Posterior cingulate gyrus (tissue), 11 donors: Measurements from ENCODE around the gene PDGFC.
"Not testable (repeated sequence)": the region's sequence is repeated elsewhere in the genome, so short reads cannot be mapped to it uniquely, and the experiment has no call there.

ENCODE experiments used
- DNase-seq, 10 donors: peaks; one replicate each; pipeline versions ENCODE4 v3.0.0 to v3.0.0-alpha.2; 2020 to 2021; ENCODE audit warnings: mixed read lengths in 3 of 10
- intact Hi-C: fragments of 100-400 bp; cut with DNase I; formaldehyde crosslinking; loops from one replicate; pipeline ENCODE4 v1.15.1; 2023

The PDGFC gene

DNA sequence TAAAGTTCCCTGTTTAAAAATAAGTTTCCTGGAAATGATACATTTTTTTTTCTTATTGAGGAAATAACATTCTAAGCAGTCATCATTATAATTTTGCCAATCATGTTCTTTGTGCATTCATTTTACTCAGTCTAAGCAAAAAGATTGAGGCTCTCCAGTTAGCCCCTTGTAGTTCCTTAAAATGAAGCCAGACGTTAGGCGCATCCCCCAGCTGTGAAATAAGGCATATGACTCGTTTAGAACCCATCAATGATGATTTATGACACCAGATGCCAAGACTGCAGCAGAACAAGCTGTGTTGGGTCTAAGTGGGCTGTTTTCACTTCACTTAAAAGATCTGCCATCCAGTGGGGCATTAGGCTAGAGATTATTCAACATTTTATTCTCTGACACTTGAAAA, 17.0 kb downstream of the PDGFC start:
- intact Hi-C loops = no loop called here
- DNase-seq = no peak

DNA sequence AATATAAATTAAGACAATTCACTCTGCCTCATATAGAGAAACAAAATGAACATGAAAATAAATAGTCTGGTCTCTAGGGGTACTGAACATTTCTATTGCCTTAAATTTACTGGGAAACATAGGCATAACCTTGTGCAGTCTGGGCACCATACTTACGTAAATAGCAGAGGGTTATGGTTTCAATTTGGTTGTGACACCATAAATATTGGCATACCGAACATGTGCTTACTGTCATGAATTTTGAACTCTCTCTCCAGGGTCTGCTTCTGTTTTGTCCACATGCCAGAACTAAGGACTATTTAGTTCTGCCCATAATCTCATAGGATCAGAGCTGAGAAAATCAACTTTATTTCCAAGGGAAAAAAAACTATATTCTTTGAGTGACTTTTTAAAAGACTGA, 17.6 kb downstream of the PDGFC start:
- no peak for DNase-seq
- intact Hi-C loops = no loop called here

DNA sequence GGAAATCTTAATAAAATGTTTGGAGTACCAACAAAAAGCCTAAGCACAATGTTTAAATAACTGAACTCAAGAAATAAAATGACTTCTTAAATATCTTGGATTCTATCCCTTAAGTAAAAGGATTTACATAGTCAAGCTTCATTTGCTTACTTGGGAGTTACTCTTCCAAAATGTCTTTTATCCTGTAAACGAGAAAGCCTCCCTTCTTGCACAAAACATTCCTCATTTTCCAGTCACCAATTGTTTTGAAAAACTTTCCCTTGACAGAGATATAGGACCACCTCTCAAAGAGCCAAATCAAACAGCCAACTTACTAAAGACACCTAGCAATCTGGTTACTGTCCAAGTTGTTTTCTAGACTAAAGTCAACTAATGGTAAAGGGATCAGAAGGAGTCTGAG, 18.6 kb downstream of the PDGFC start:
- intact Hi-C loops = no loop called here
- DNase-seq = no peak

DNA sequence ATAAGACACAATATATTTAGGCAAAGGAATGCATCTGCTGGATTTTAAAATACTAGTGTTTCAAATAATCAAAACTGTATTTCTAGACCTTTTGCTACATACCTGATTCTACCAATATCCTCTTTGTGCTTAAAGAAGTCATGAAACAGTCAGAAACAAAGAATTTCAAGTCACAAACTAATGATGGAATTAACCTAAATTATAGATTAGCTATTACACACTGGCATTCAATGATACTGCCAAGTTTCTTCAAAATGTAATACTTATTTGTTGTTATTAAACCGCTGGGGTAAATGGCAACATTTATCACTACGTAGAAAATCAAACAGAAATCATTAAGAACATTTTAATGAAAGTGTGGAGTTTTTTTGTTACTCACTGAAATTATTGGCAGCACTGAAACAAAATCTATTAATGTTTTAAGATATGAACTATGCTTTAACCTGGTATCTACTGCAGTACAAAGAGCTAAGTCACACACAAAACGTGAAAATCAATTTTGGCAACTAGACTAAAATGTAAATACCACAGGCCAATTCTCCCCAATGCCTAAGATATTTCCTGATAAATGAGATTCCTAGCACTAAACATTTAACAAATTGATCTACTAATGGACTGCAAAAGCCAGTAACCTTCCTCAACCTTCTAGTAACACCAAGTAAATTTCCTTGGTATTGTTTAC, 19.4 kb downstream of the PDGFC start:
- no peak for DNase-seq
- intact Hi-C loops = no loop called here

DNA sequence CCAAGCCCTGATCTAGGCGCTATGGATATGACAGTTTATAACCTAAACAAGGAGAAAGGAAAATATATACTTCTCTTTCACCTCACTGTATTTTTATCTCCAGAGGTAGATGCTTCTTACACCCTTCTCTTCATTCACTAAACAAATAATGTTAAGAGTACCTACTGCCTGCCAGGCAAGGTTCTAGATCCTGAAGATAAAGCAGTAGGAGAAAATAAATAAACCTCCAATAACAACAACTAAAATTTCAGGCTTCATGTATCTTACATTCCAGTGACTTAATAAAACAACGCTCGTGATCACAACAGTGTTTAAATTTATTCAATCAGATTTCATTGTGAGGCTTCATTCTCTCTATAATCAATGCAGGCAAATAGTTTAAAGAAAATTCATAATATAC, 20.7 kb downstream of the PDGFC start:
- no peak for DNase-seq
- intact Hi-C loops = no loop called here

DNA sequence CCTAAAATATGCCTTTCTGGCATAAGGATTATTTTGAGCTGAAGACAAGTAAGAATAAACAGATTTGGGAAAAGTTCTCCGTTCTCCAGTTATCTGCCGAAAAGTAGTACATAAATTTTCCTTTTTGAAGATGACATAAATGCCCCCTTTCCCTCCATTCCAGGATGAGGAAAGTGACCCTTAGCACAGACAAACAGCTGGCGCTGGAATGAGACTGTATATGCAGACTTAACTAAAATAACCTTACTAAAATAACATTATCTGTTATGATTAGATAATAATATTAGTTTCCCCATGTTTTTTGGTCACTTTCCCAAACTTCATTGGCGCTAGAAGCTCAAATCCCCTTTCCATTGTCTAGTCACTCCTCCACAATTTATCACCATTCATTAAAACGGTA, 21.5 kb downstream of the PDGFC start:
- DNase-seq = no peak
- intact Hi-C loops = no loop called here

DNA sequence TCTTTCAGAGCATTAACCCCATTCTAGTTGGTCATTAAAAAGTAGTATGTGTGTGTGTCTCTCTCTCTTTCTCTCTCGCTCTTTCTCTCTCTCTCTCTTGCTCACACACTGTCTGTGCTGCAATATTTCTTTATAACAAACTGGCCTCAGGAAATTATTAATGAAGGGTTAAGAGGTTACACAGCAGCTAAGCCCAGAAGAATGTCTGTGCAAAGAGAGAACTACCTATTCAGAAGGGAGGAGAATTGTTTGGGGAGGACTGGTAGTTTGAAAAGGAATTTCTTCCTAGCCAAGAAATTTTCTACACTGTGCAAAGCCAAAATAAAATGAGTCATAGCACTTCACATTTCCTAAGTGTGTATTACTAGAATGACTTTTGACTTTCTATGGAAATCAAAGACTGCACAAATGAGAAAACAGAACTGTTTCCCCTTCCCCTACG, 22.2 kb downstream of the PDGFC start:
- DNase-seq = no peak
- intact Hi-C loops = no loop called here

DNA sequence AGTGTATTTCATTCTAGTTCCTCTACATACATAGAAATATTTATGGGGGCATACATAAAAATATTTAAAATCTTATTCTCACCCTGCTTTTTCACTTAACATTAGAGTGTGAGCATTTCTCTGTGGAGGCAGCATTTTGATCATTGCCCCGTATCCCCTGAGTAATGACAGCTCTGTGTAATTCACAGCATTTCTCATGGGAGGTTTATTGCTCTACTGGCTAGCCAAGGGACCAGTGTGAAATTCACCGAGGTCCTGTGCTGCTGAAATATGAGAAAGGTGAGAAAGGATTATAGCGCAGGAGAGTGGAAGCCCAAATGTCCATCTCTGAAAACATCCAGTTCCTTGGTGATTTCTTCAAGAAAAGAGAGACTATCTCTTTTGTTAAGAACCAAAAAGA, 22.9 kb downstream of the PDGFC start:
- intact Hi-C loops = no loop called here
- DNase-seq = no peak

DNA sequence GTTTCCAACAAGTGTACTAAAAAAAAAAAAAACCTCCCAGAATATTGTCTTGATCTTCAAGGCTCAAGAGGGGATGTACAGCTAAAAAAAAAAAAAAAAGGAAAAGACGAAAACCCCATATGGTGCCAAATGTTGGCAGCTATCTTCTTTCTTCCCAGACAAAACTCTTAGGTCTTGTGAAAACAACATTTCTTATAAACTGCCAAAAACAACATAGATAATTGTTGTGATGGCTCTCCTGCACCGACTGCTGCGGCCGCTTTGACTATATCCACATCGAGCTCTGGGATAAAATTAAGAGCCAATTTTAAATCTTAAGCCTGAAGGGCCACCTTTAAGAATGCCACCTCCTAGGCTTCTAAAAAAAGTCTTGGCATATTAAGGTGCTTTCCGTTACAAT, 23.5 kb downstream of the PDGFC start:
- intact Hi-C loops = no loop called here
- no peak for DNase-seq

DNA sequence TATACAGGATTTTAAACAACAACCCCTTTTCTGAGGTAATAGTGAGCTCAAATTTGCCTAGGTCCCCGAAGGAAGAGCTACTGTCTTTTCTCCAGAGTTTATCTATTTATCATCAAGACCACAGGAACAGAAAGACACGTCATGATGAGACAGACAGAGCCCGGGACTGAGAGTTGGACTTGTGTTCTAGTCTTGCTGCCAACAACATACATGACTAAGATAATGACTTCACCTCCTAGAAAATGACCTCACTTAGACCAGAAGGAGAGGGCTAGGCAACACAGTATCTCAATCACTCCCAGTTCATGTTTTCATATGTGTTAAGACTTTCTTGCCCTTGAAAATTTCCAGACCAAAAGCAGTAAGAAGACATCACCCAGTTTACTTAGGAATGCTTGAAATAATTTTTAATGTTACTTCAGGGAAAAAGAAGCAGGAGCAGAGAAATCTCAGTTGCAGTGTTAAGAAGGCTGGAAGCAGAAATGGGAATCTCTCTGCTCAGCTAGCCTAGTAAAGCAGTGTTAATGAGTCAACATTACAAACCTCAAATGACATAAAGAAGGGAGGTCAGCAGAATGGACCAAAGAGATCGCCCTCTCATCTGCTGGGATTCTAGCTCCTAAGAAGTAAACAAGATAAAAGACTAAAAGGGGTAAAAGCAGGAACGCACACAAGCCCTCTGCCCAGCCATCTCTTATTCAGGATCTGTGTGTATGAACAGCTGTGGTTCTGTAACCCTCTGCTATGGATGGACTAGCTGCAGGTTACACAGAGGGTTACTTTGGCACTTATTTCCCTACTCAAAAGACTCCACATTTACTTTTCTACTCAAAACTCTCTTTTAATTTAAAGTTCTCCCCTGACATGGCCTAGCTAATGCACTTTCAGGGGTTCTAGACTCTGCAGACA, 24.8 kb downstream of the PDGFC start:
- intact Hi-C loops = no loop called here
- no peak for DNase-seq

DNA sequence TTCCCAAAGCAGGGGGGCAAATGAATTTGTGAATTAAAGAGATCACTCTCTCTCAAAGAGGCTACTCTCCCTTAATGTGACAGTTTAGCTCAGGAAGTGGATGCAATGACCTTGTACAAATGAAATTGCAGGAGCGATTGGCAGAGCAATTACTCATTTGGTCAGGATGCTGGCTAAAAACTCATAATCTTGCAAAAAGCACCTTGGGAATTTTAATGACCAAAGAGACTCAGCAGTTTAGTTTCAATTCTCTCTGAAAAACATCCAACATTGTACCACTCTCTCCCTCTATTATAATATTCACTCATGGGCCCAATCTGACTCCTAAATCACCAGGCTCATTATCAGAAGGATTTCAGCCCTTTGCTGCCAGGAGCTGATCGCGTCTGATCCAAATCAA, 26.1 kb downstream of the PDGFC start:
- intact Hi-C loops = no loop called here
- DNase-seq = no peak

DNA sequence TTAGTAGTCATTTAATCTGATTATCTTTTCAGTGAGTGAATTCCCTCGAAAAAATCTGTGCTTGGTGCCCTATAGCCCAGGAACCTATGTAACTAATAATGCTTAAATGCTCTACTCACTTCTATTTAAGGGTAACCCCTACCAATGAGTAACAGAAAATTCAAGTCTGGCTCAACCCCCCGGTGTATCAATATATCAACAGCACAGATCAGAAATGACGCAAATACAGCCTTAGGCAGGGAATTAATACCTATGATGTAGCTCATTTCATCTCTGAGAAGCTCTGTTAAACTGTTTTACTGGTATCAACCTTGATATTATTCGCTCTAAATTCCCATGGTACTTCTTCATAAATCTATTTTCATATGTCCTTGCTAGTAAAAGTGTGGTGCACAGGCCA, 28.6 kb downstream of the PDGFC start:
- no peak for DNase-seq
- intact Hi-C loops = no loop called here

DNA sequence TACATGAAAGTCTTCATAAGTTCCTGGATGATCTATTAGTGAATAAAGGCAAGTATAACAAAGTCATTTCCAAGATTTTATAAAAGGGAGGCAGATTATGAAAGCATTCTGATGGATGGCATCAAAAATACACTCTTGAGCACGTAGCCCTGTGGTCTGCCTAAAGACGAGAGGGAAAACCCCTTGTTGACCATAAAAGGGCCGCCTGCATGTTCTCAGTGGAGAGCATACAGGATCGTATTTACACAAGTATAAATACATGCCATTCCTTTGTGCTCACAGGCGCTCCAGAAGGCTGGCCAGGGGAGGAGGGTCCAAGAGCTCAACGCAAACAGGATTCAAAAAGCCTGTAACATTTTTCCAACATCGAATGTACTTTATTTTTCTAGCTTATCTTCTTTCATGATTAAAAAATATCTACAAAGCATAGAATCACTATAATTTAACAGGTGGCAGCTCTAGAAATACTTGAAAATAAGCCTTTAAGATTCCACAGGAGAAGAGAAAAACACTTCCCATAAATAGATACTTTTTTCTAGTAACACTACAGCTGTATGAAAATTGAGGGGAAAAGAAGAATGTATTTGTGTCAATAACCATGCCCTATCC, 29.6 kb downstream of the PDGFC start:
- intact Hi-C loops = no loop called here

DNA sequence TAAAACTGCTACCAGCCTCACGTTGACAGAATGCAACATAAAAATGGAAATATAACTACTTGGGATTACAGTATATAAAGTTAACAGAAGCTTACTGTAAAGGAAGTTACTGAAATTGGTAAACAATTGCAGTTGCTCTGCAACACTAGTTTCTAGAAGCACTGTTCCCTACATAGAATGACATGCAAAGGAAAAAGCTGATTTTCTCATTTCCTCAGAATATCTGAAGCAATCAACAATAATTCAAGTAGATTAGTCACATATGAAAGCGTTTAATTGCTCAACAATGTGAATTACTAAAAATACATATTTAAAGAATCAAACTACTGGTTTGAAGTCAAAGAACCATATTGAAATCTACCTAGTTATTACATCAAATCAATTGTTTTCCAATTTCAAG, 31.8 kb downstream of the PDGFC start:
- intact Hi-C loops = no loop called here

More for the DNA sequence above, 29.6 kb downstream of the PDGFC start:
- DNase-seq = peak in 2 of 10 donors; percentile 73 to 74

DNA sequence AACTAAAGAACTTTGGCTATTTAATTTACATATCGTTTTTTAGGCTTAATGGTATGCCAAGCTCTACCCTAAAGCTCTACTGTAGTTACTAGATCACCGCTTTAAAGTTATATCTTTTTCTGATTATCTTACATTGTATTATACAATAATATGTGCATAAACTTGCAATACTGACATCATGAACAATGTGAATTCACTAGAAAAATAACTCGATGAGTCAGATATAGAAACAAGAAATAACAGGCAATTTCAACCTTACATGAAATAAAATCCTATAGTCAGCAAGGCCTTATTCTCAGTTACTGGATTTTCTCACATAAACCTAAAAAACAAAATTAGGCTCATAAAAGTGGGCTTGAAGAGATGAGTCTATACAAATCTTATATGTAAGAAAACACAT, 32.5 kb downstream of the PDGFC start:
- intact Hi-C loops = no loop called here
- no peak for DNase-seq

More for the DNA sequence above, 31.8 kb downstream of the PDGFC start:
- no peak for DNase-seq

DNA sequence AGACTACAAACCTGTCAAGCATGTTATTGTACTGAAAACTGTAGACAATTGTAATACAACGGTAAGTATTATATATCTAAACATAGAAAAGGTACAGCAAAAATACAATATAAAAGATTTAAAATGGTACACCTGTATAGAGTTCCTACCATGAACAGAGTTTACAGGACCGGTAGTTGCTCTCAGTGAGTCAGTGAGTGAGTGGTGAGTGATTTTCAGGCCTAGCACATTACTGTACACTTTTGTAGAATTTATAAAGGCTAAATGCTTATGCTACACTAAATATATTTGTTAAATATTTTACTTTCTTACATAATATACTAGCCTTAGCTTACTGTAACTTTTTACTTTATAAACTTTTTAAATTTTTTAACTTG, 37.4 kb downstream of the PDGFC start:
- intact Hi-C loops = no loop called here
- DNase-seq = no peak

DNA sequence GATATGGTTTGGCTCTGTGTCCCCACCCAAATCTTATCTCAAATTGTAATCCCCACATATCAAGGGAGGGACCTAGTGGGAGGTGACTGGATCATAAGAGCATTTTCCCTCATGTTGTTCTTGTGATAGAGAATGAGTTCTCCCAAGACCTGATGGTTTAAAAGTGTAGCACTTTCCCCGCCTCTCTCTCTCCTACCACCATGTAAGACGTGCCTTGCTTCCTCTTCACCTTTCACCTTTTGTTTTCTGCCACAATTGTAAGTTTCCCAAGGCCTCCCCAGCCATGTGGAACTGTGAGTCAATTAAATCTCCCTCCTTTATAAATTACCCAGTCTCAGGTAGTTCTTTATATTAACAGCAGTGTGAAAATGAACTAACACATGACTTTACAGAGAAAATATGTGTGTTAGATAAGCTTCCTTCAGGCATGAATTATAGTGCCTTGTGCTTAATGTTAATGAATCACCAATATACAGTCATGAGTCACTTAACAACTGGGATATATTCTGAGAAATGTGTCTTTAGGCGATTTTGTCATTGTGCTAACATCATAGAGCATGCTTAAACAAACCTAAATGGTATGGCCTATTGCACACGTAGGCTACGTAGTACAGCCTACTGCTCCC, 37.9 kb downstream of the PDGFC start:
- DNase-seq = no peak
- intact Hi-C loops = no loop called here

DNA sequence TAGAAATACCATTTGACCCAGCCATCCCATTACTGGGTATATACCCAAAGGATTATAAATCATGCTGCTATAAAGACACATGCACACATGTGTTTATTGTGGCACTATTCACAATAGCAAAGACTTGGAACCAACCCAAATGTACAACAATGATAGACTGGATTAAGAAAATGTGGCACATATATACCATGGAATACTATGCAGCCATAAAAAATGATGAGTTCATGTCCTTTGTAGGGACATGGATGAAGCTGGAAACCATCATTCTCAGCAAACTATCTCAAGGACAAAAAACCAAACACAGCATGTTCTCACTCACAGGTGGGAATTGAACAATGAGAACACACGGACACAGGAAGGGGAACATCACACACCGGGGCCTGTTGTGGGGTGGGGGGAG, 39.2 kb downstream of the PDGFC start:
- intact Hi-C loops, DNase-seq: not testable (repeated sequence)

DNA sequence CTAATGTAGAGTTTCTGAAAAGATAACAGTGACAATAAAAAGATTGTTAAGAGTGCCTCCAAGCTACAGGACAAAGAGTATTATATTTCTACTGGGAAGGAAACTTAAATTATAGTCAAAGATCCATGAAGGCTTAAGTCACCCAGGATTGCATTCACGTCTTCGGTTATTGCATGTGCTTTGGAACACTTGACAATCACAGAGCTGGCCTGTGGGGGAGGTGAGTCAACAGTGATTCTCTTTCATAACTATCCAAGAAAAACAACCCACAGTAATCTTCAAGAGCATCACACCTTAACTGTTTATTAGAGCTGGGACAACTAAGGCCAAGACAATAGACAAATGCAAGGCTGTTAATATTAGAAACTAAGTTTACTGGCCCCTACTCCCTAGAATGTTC, 40.3 kb downstream of the PDGFC start:
- DNase-seq = no peak
- intact Hi-C loops = no loop called here

DNA sequence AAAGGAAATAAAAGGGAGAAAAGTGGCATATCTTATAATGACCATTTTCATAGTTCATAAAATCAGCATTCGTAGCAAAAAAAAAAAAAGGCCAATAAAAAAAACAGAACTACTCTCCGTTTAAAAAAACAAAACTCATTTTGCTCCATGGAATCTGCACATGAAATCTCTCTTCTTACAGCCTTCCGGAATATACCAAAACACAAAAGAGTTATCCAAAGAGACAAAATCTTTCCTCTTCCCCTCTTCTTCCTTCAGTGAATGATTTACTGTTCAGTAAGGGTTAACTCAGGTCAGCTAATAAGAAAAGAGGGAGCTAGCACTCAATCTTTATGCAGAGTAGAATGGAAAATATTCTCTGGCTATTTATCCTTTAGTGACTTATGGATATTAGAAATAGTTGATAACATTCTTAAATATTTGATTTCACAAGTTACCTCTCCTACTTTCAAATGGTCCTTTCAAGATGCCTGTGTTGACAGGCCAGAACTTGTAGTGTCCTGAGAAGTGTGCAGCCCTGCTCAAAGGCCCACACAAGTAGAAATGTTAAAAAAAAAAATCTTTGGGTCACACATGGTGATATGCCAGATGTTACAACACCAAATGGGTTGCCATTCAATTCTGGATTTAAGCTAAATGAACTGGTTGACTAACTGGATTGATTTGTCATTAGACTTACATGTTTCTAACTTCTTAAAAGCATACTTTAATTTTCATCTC, 42.1 kb downstream of the PDGFC start:
- DNase-seq = no peak
- intact Hi-C loops = no loop called here
